HG03565 (cell line): Measurements from ENCODE around the gene BEX2.

Experiments
- ATAC-seq: cut with Tn5 transposase; IDR thresholded peaks from one replicate; pipeline ENCODE4 v1.9.1; 2021; ENCODE audit warnings: mild to moderate bottlenecking, moderate library complexity; ENCODE audit not compliant: unreplicated experiment

BEX2 gene

DNA sequence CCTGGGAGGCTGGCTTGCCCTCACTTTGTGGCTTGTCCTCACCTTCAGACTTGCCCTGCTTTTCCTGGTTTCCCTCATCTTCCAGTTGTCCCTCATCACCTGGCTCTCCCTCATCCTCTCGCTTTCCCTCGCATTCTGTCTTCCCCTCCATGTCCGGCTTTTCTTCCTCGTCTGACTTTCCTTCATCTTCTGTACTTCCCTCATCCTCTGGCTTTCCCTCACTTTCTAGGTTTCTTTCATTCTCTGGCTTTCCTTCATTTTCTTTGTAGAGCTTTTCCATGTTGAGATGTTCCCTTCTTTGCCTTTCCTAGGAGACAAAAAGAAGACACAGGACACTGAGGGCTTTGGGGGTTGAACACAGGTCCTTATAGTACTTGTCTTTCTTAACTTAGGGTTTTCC, 36.5 kb downstream of the BEX2 start:
- no peak for ATAC-seq
